ENCODE measurements around the gene KPTN. TPM values are rescaled to one million over a fixed set of nuclear protein-coding genes. Genes with fewer than 3 reads are reported as not detected.

Gene KPTN
- total RNA-seq, 1 donor = 2.6 TPM

GRCh38 chr19:47509170-47509847 is 25.3 kb upstream of the KPTN start:
- H3K4me3 ChIP-seq (ENCODE audit: low read depth, low read length) = no peak overlapping the region
- no peak for DNase-seq (ENCODE audit: low read depth)
- no peak for TF ChIP-seq CTCF (IDR thresholded peaks at IDR 0.05; ENCODE audit: insufficient read depth, low read depth, low read length)

GRCh38 chr19:47508721-47509120 is 24.7 kb upstream of the KPTN start:
- no peak for DNase-seq (ENCODE audit: low read depth)
- no peak overlapping the region for H3K4me3 ChIP-seq (ENCODE audit: low read depth, low read length)
- no peak for TF ChIP-seq CTCF (IDR thresholded peaks at IDR 0.05; ENCODE audit: insufficient read depth, low read depth, low read length)

- H3K4me3 ChIP-seq (ENCODE audit: low read depth, low read length) = no peak overlapping the region
- TF ChIP-seq CTCF (IDR thresholded peaks at IDR 0.05; ENCODE audit: insufficient read depth, low read depth, low read length) = no peak
- DNase-seq (ENCODE audit: low read depth) = no peak
Observed at GRCh38 chr19:47507924-47508553, 24.0 kb upstream of the KPTN start.

- TF ChIP-seq CTCF (IDR thresholded peaks at IDR 0.05; ENCODE audit: insufficient read depth, low read depth, low read length) = no peak
- H3K4me3 ChIP-seq (ENCODE audit: low read depth, low read length) = no peak overlapping the region
- DNase-seq (ENCODE audit: low read depth) = no peak
Observed at GRCh38 chr19:47507012-47507411, 23.0 kb upstream of the KPTN start.

- DNase-seq (ENCODE audit: low read depth) = no peak
- no peak overlapping the region for H3K4me3 ChIP-seq (ENCODE audit: low read depth, low read length)
- TF ChIP-seq CTCF (IDR thresholded peaks at IDR 0.05; ENCODE audit: insufficient read depth, low read depth, low read length) = no peak
Observed at GRCh38 chr19:47506459-47506858, 22.4 kb upstream of the KPTN start.

GRCh38 chr19:47505506-47505905 is 21.5 kb upstream of the KPTN start:
- H3K4me3 ChIP-seq (ENCODE audit: low read depth, low read length) = no peak overlapping the region
- no peak for DNase-seq (ENCODE audit: low read depth)
- no peak for TF ChIP-seq CTCF (IDR thresholded peaks at IDR 0.05; ENCODE audit: insufficient read depth, low read depth, low read length)

GRCh38 chr19:47503826-47504150 is 19.8 kb upstream of the KPTN start:
- no peak overlapping the region for H3K4me3 ChIP-seq (ENCODE audit: low read depth, low read length)

More at GRCh38 chr19:47503826-47504150, 19.8 kb upstream of the KPTN start:
- no peak for TF ChIP-seq CTCF (IDR thresholded peaks at IDR 0.05; ENCODE audit: insufficient read depth, low read depth, low read length)
- DNase-seq (ENCODE audit: low read depth) = peak; percentile 57

Measured in fibroblast of villous mesenchyme (primary cell).